Activated T-helper 2 cell treated with anti-CD3 and anti-CD28 coated beads, Interferon-gamma antibody, Interleukin-2, Interleukin-4, amounts not matched to agents 10 μg/mL and 5 μg/mL and 100 μg/mL, durations not matched to agents 14 hours and 24 hours and 36 hours (primary cell): ENCODE data around the gene SCNN1G. TPM values are rescaled to one million over a fixed set of nuclear protein-coding genes. Genes with fewer than 3 reads are reported as not detected.
"Not testable (repeated sequence)": the region's sequence is repeated elsewhere in the genome, so short reads cannot be mapped to it uniquely, and the experiment has no call there.

ENCODE experiments used
- DNase-seq: peaks from one replicate; pipeline ENCODE4 v3.0.0; 2021; ENCODE audit warnings: low spot score
- H3K27ac Mint-ChIP-seq: one replicate; pipeline ENCODE4 v1.8.0; 2021; ENCODE audit warnings: mixed read lengths
- H3K27me3 Mint-ChIP-seq: one replicate; pipeline ENCODE4 v1.8.0; 2021; ENCODE audit warnings: low read depth, mixed read lengths
- H3K36me3 Mint-ChIP-seq: one replicate; pipeline ENCODE4 v1.8.0; 2021; ENCODE audit warnings: low read depth, mixed read lengths
- H3K4me1 Mint-ChIP-seq: one replicate; pipeline ENCODE4 v1.8.0; 2021; ENCODE audit warnings: low read depth, mixed read lengths
- H3K4me3 Mint-ChIP-seq: one replicate; pipeline ENCODE4 v1.8.0; 2021; ENCODE audit warnings: low read depth, mild to moderate bottlenecking, moderate library complexity, mixed read lengths
- H3K9me3 Mint-ChIP-seq: one replicate; pipeline ENCODE4 v1.8.0; 2021; ENCODE audit warnings: mixed read lengths
- intact Hi-C: fragments of 100-400 bp; cut with micrococcal nuclease; formaldehyde crosslinking; loops from one replicate; pipeline ENCODE4 v1.15.1; 2023
- total RNA-seq: library from RNA; stranded (reverse); gene quantifications from 2 replicates; pipeline ENCODE4 v1.2.3, GENCODE V29; 2022

The SCNN1G gene
- total RNA-seq, 1 donor from 2014 or later = not detected

GRCh38 chr16:23249830-23250229 is 67.3 kb downstream of the SCNN1G start:
- intact Hi-C loops = no loop called here
- H3K9me3 Mint-ChIP-seq = no peaks in the 10 kb centered on the region
- H3K4me1 Mint-ChIP-seq = no peaks in the 10 kb centered on the region
- no peak overlapping the region for H3K4me3 Mint-ChIP-seq
- H3K36me3 Mint-ChIP-seq = no peaks in the 10 kb centered on the region
- no peak for DNase-seq
- peaks cover 3% of the 10 kb centered on the region for H3K27me3 Mint-ChIP-seq
- no peak overlapping the region for H3K27ac Mint-ChIP-seq

- Mint-ChIP-seq H3K36me3 (no peaks in the 10 kb centered on the region), H3K27ac (no peak overlapping the region), H3K27me3 (no peaks in the 10 kb centered on the region), H3K4me1 (no peaks in the 10 kb centered on the region), H3K9me3 (no peaks in the 10 kb centered on the region), H3K4me3 (no peak overlapping the region)
- intact Hi-C loops = no loop called here
- DNase-seq = no peak
Measured at GRCh38 chr16:23252310-23252709, 69.8 kb downstream of the SCNN1G start.

GRCh38 chr16:23253650-23254049 is 71.1 kb downstream of the SCNN1G start:
- H3K4me3 Mint-ChIP-seq, H3K27ac Mint-ChIP-seq, H3K36me3 Mint-ChIP-seq, intact Hi-C loops, DNase-seq, H3K27me3 Mint-ChIP-seq, H3K4me1 Mint-ChIP-seq, H3K9me3 Mint-ChIP-seq: not testable (repeated sequence)

- no peak overlapping the region for H3K4me3 Mint-ChIP-seq
- no peak for DNase-seq
- no peaks in the 10 kb centered on the region for H3K27me3 Mint-ChIP-seq
- intact Hi-C loops = no loop called here
- H3K4me1 Mint-ChIP-seq = no peaks in the 10 kb centered on the region
- H3K9me3 Mint-ChIP-seq = no peaks in the 10 kb centered on the region
- no peak overlapping the region for H3K27ac Mint-ChIP-seq
- H3K36me3 Mint-ChIP-seq = no peaks in the 10 kb centered on the region
Measured at GRCh38 chr16:23254338-23254737, 71.8 kb downstream of the SCNN1G start.

GRCh38 chr16:23255000-23255399 is 72.5 kb downstream of the SCNN1G start:
- no peak for DNase-seq
- H3K36me3 Mint-ChIP-seq = no peaks in the 10 kb centered on the region
- H3K9me3 Mint-ChIP-seq = no peaks in the 10 kb centered on the region
- H3K4me1 Mint-ChIP-seq = no peaks in the 10 kb centered on the region
- intact Hi-C loops = no loop called here
- no peak overlapping the region for H3K4me3 Mint-ChIP-seq
- H3K27me3 Mint-ChIP-seq = no peaks in the 10 kb centered on the region
- H3K27ac Mint-ChIP-seq = no peak overlapping the region

GRCh38 chr16:23256440-23256839 is 73.9 kb downstream of the SCNN1G start:
- DNase-seq = no peak
- H3K36me3 Mint-ChIP-seq = no peaks in the 10 kb centered on the region
- H3K27ac Mint-ChIP-seq = no peak overlapping the region
- no peaks in the 10 kb centered on the region for H3K27me3 Mint-ChIP-seq
- intact Hi-C loops = no loop called here
- H3K9me3 Mint-ChIP-seq = no peaks in the 10 kb centered on the region
- no peak overlapping the region for H3K4me3 Mint-ChIP-seq
- no peaks in the 10 kb centered on the region for H3K4me1 Mint-ChIP-seq

- Mint-ChIP-seq H3K36me3 (no peaks in the 10 kb centered on the region), H3K27ac (no peak overlapping the region), H3K27me3 (no peaks in the 10 kb centered on the region), H3K4me3 (no peak overlapping the region), H3K4me1 (no peaks in the 10 kb centered on the region), H3K9me3 (no peaks in the 10 kb centered on the region)
- DNase-seq = no peak
- intact Hi-C loops = no loop called here
Measured at GRCh38 chr16:23257682-23258081, 75.1 kb downstream of the SCNN1G start.

- Mint-ChIP-seq H3K36me3 (no peaks in the 10 kb centered on the region), H3K27ac (no peak overlapping the region)
Measured at GRCh38 chr16:23258919-23259237, 76.3 kb downstream of the SCNN1G start.

More at GRCh38 chr16:23258919-23259237, 76.3 kb downstream of the SCNN1G start:
- H3K4me3 Mint-ChIP-seq = no peak overlapping the region
- no peaks in the 10 kb centered on the region for H3K9me3 Mint-ChIP-seq
- DNase-seq = no peak
- no peaks in the 10 kb centered on the region for H3K4me1 Mint-ChIP-seq
- intact Hi-C loops = no loop called here
- H3K27me3 Mint-ChIP-seq = no peaks in the 10 kb centered on the region

Other genes with a start within 250 kb of the SCNN1G start
- gene USP31, start 33.3 kb upstream of the SCNN1G start, total RNA-seq = 7.7 and 8.0 TPM in 2 replicates
- not detected in 2 replicates for gene SCNN1B, start 119.6 kb downstream of the SCNN1G start, total RNA-seq